ENCODE results near the gene LHX8. TPM values are rescaled to one million over a fixed set of nuclear protein-coding genes. Genes with fewer than 3 reads are reported as not detected.

LHX8 gene
- total and polyA plus RNA-seq, 2 of the 13 experiments (the other 11 are each of a cell fraction or from before 2014, with no cell fraction given) = not detected

GRCh38 chr1:75125161-75125726, 8.9 kb upstream of the LHX8 start:
- H3K27me3 ChIP-seq (ENCODE audit: control insufficient read depth in 1 of 2, insufficient read depth in 2 of 2, low read length in 2 of 2) = peaks cover 0 to 51% of the 10 kb centered on the region in 2 experiments; a peak in 2 of 5 replicates
- H3K79me2 ChIP-seq (ENCODE audit: insufficient read depth, low read length) = no peaks in the 10 kb centered on the region
- no peak overlapping the region for H3K4me3 ChIP-seq (replicated peaks in 1 of 3; ENCODE audit: insufficient read depth in 1 of 3, low read depth in 2 of 3, low read length in 3 of 3)
- H3K9me3 ChIP-seq (ENCODE audit: low read length) = no peaks in the 10 kb centered on the region
- no peak; the same call in 2 of the 3 replicates for ATAC-seq
- ChIA-PET CTCF (ENCODE audit: low intra/inter-chr PET ratio, low total read pairs) (no interaction called here), POLR2A (no interaction called here)
- FAIRE-seq = no peak
- intact Hi-C loops (cut with micrococcal nuclease; ENCODE audit: unreplicated experiment) (no loop called here), in situ Hi-C loops (cut with HindIII; ENCODE audit: extremely low pct_ligation_motif_present, low pct_unique_long_range_greater_than_20kb) (no loop called here)
- H3K36me3 ChIP-seq (replicated peaks in 1 of 2; ENCODE audit: control insufficient read depth in 1 of 2, insufficient read depth in 2 of 2, low read length in 2 of 2) = no peaks in the 10 kb centered on the region
- no peak overlapping the region for H3K4me2 ChIP-seq (ENCODE audit: low read depth, low read length)
- no peak for DNase-seq (ENCODE audit: low spot score)
- no TSS peak for BruUV-seq (replicated peaks)
- peaks cover 6% of the 10 kb centered on the region; the same call in 1 of the 2 replicates for H3K4me1 ChIP-seq (ENCODE audit: insufficient read depth, low read length)
- no peak overlapping the region for H3K27ac ChIP-seq (ENCODE audit: extremely low read length, insufficient read depth, low read length)
- H3K9ac ChIP-seq (ENCODE audit: insufficient read depth, low read depth, low read length) = no peak overlapping the region
- WGBS (ENCODE audit: low lambda C conversion rate) = 54% methylated on average over 9 of the region's 38 CpGs
- no peak overlapping the region for H2AFZ ChIP-seq (ENCODE audit: low read length)
- no peak for TF ChIP-seq YY1 (IDR thresholded peaks at IDR 0.05; ENCODE audit: insufficient read depth, insufficient replicate concordance, low read depth, low read length)
- no peak for TF ChIP-seq ZNF784 (CRISPR knock-in tag; IDR thresholded peaks at IDR 0.05; ENCODE audit: borderline replicate concordance)
- TF ChIP-seq MEF2D (CRISPR knock-in tag; IDR thresholded peaks at IDR 0.05) = no peak
- no peak for TF ChIP-seq ZNF317 (CRISPR knock-in tag; IDR thresholded peaks at IDR 0.05)
- no peak for TF ChIP-seq E2F5 (CRISPR knock-in tag; conservative IDR thresholded peaks at IDR 0.05)
- no peaks in the 10 kb centered on the region for H4K20me1 ChIP-seq (ENCODE audit: insufficient read depth, low read length)

- Histone ChIP-seq H3K4me1 (ENCODE audit: insufficient read depth, low read length) (peaks cover 6% of the 10 kb centered on the region; the same call in 1 of the 2 replicates), H3K36me3 (replicated peaks in 1 of 2; ENCODE audit: control insufficient read depth in 1 of 2, insufficient read depth in 2 of 2, low read length in 2 of 2) (no peaks in the 10 kb centered on the region), H3K79me2 (ENCODE audit: insufficient read depth, low read length) (no peaks in the 10 kb centered on the region), H3K4me2 (ENCODE audit: low read depth, low read length) (no peak overlapping the region), H3K27ac (ENCODE audit: extremely low read length, insufficient read depth, low read length) (no peak overlapping the region), H3K27me3 (ENCODE audit: control insufficient read depth in 1 of 2, insufficient read depth in 2 of 2, low read length in 2 of 2) (peaks cover 0 to 65% of the 10 kb centered on the region in 2 experiments; a peak in 2 of 5 replicates), H3K9me3 (ENCODE audit: low read length) (no peaks in the 10 kb centered on the region), H2AFZ (ENCODE audit: low read length) (no peak overlapping the region), H3K4me3 (replicated peaks in 1 of 3; ENCODE audit: insufficient read depth in 1 of 3, low read depth in 2 of 3, low read length in 3 of 3) (no peak overlapping the region), H4K20me1 (ENCODE audit: insufficient read depth, low read length) (no peaks in the 10 kb centered on the region), H3K9ac (ENCODE audit: insufficient read depth, low read depth, low read length) (no peak overlapping the region)
- in situ Hi-C loops (cut with HindIII; ENCODE audit: extremely low pct_ligation_motif_present, low pct_unique_long_range_greater_than_20kb) = no loop called here
- ATAC-seq (no peak), DNase-seq (ENCODE audit: low spot score) (no peak), FAIRE-seq (no peak)
- no TSS peak for BruUV-seq (replicated peaks)
- POLR2A ChIA-PET = no interaction called here
- CTCF ChIA-PET (ENCODE audit: low intra/inter-chr PET ratio, low total read pairs) = no interaction called here
- 38% methylated on average over 12 of the region's 12 CpGs for WGBS (ENCODE audit: low lambda C conversion rate)
- intact Hi-C loops (cut with micrococcal nuclease; ENCODE audit: unreplicated experiment) = no loop called here
- TF ChIP-seq GABPA (IDR thresholded peaks at IDR 0.05; ENCODE audit: low read depth, low read length) = no peak
- TF ChIP-seq GABPA (CRISPR knock-in tag; IDR thresholded peaks at IDR 0.05; ENCODE audit: low read depth) = no peak
- no peak for TF ChIP-seq GATA4 (IDR thresholded peaks at IDR 0.05; ENCODE audit: borderline replicate concordance, low read depth)
Measured at GRCh38 chr1:75126611-75127101, 7.5 kb upstream of the LHX8 start.

Measured in HepG2 (cell line).